MM.1S (cell line): ENCODE measurements around the gene RARA.

ENCODE experiments used
- CTCF ChIP-seq: fragments of 300-600 bp; sonication (generic); IDR thresholded peaks from 2 replicates; pipeline ENCODE4 v1.5.1; 2016; ENCODE audit warnings: antibody characterized with exemption, low read length, mixed read lengths
- EZH2phosphoT487 ChIP-seq: fragments of 300-600 bp; sonication (generic); IDR thresholded peaks from 2 replicates; pipeline ENCODE4 v1.6.1; 2018; ENCODE audit warnings: antibody characterized with exemption, low read length

GRCh38 chr17:40307001-40307730, 1.8 kb upstream of the RARA start:
- TF ChIP-seq CTCF (no peak), EZH2phosphoT487 (no peak)
